Endothelial cell of umbilical vein (primary cell): ENCODE measurements around the gene USHBP1. TPM values are rescaled to one million over a fixed set of nuclear protein-coding genes. Genes with fewer than 3 reads are reported as not detected.

ENCODE experiments used
- BruUV-seq: library from RNA; stranded (reverse); fragments of 400-500 nt; replicated peaks from 2 replicates; lab custom pipeline; 2021; lab: Mats Ljungman, UMichigan
- CTCF ChIA-PET: fragments of 300-600, 350-600 bp; sonication (Branson Sonifier 250); formaldehyde crosslinking; loops from one replicate; lab custom pipeline; 2021; ENCODE audit warnings: antibody characterized with exemption, inconsistent platforms; lab: Charles Lee
- POLR2A ChIA-PET: fragments of 300-600, 350-600 bp; sonication (Branson Sonifier 250); formaldehyde crosslinking; loops from one replicate; lab custom pipeline; 2021; ENCODE audit warnings: antibody characterized with exemption, inconsistent platforms; lab: Charles Lee
- DNase-seq: peaks from one replicate; pipeline ENCODE4 v3.0.0-alpha.2; 2011; ENCODE audit warnings: low read depth, low spot score
- FAIRE-seq: peaks from 2 replicates; lab custom pipeline; 2011; peaks lifted over from hg19 to GRCh38; lab: Jason Lieb, UNC
- H2AFZ ChIP-seq: 2 replicates; pipeline ENCODE4 v1.6.0; 2012; ENCODE audit warnings: low read depth, low read length, control low read depth, inconsistent platforms
- H3K27ac ChIP-seq: 2 replicates; pipeline ENCODE4 v1.5.1; 2011; ENCODE audit warnings: low read depth, mild to moderate bottlenecking, control low read depth, low read length, moderate library complexity; ENCODE audit not compliant: insufficient read depth
- H3K27me3 ChIP-seq, 2 experiments: 2 replicates each; pipeline versions ENCODE4 v1.6.0 to v1.6.1; 2011; ENCODE audit warnings: low read length in 2 of 2, mixed read lengths in 1 of 2; ENCODE audit not compliant: control insufficient read depth in 2 of 2, insufficient read depth in 2 of 2
- H3K36me3 ChIP-seq, 2 experiments: 2 replicates in 1 of 2; 3 replicates in 1 of 2; pipeline ENCODE4 v1.5.1; 2011; ENCODE audit warnings: low read length in 2 of 2, mild to moderate bottlenecking in 1 of 2, moderate library complexity in 1 of 2; ENCODE audit not compliant: control insufficient read depth in 2 of 2, insufficient read depth in 2 of 2; ENCODE audit errors: extremely low read depth in 1 of 2
- H3K4me1 ChIP-seq: 3 replicates; pipeline ENCODE4 v1.5.1; 2011; ENCODE audit warnings: mild to moderate bottlenecking, low read length; ENCODE audit not compliant: control insufficient read depth, insufficient read depth; ENCODE audit errors: extremely low read depth
- H3K4me2 ChIP-seq: 2 replicates; pipeline ENCODE4 v1.6.1; 2011; ENCODE audit warnings: low read length, control low read depth, mixed read lengths; ENCODE audit not compliant: insufficient read depth
- H3K4me3 ChIP-seq, 3 experiments: fragments of 200-600 bp in 1 of 3; sonication (generic), shearing (Covaris generic) in 1 of 3; replicated peaks in 1 of 3; 2 replicates each; pipeline ENCODE4 v1.5.1; 2011 to 2016; ENCODE audit warnings: control low read depth in 3 of 3, low read length in 3 of 3, mild to moderate bottlenecking in 2 of 3, inconsistent platforms in 1 of 3, low read depth in 1 of 3, moderate library complexity in 1 of 3; ENCODE audit not compliant: insufficient read depth in 1 of 3
- H3K79me2 ChIP-seq: 2 replicates; pipeline ENCODE4 v1.6.0; 2012; ENCODE audit warnings: low read length, inconsistent platforms; ENCODE audit not compliant: control insufficient read depth, insufficient read depth
- H3K9ac ChIP-seq: replicated peaks from 2 replicates; pipeline ENCODE3; 2011; ENCODE audit warnings: low read length, control low read depth; ENCODE audit not compliant: insufficient read depth; ENCODE audit errors: extremely low read depth
- H3K9me1 ChIP-seq: replicated peaks from 3 replicates; pipeline ENCODE4 v1.6.0; 2011; ENCODE audit warnings: mild to moderate bottlenecking, low read length; ENCODE audit not compliant: control insufficient read depth, insufficient read depth; ENCODE audit errors: extremely low read depth
- H3K9me3 ChIP-seq: replicated peaks from 2 replicates; pipeline ENCODE4 v1.5.1; 2012; ENCODE audit warnings: low read length, inconsistent platforms; ENCODE audit not compliant: control insufficient read depth, insufficient read depth
- H4K20me1 ChIP-seq: replicated peaks from 2 replicates; pipeline ENCODE3; 2011; ENCODE audit warnings: mild to moderate bottlenecking, low read length; ENCODE audit not compliant: control insufficient read depth, insufficient read depth; ENCODE audit errors: extremely low read depth
- FOS ChIP-seq: IDR thresholded peaks from 2 replicates; pipeline ENCODE4 v1.6.1; 2011; ENCODE audit warnings: mild to moderate bottlenecking, low read length, moderate library complexity, borderline replicate concordance; ENCODE audit not compliant: insufficient read depth
- JUN ChIP-seq: IDR thresholded peaks from 2 replicates; pipeline ENCODE4 v1.6.1; 2011; ENCODE audit warnings: borderline replicate concordance, low read depth; ENCODE audit not compliant: insufficient read length, insufficient read depth
- MYC ChIP-seq: IDR thresholded peaks from one replicate; pipeline ENCODE4 v1.6.1; 2011; ENCODE audit warnings: mild to moderate bottlenecking, low read depth, low read length
- dilution Hi-C: fragments of 300-500 bp; cut with MboI; formaldehyde crosslinking; loops from one replicate; pipeline ENCODE4 v1.15.0; 2019; ENCODE audit warnings: low sequenced_read_pairs; ENCODE audit not compliant: extremely low pct_ligation_motif_present
- intact Hi-C: fragments of 100-400 bp; cut with micrococcal nuclease; formaldehyde crosslinking; loops from one replicate; pipeline ENCODE4 v1.10.0; 2022
- polyA plus RNA-seq, 4 experiments: library from polyadenylated mRNA; depleted of rRNA in 3 of 4; stranded (reverse) in 3 of 4; unstranded in 1 of 4; fragments of >200 nt; gene quantifications; 2 replicates each; pipeline versions ENCODE4 v1.2.1 to v1.2.3, GENCODE V29; 2011 to 2012; ENCODE audit warnings: missing spikeins in 1 of 4
- total RNA-seq: library from RNA; stranded (reverse); gene quantifications from 2 replicates; pipeline ENCODE4 v1.2.3, GENCODE V29; 2021

USHBP1 gene
- total and polyA plus RNA-seq, 2 donors (not counting 3 experiments of a cell fraction or from before 2014, with no cell fraction given), result 14.8 to 20.4 TPM

DNA sequence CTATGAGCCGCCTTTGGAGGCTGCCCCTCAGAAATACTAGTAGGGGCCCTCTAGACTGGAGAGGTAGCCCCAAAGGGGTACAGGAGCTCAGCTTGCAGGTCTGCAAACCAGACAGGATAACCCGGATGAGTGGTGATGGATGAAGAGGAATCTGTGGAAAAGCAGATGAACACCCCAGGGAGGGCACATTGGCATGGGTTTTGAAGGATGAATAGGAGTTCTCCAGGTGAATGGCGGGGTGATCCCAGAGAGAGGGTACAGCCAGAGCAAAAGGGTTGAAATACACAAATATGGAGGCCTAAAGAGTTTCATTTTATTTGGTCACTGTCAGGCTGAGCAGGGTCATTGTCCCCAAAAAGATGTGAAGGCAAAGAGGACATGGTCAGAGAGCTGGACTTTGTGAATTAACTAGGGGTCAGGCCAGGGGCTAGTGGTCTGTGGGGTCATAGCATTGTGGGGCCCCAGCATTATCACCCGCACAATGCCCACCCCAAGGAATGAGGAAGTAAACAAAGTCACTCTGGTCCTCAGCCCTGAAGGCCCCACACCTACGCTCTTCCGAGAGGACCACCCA lies 23.6 kb downstream of the USHBP1 start:
- BruUV-seq, result no TSS peak
- Histone ChIP-seq H3K27me3 (no peaks in the 10 kb centered on the region), H3K4me2 (no peak overlapping the region), H3K4me1 (peaks cover 10% of the 10 kb centered on the region), H3K79me2 (peaks cover 27% of the 10 kb centered on the region), H3K9me3 (no peaks in the 10 kb centered on the region), H3K27ac (no peak overlapping the region), H3K9me1 (no peaks in the 10 kb centered on the region), H3K9ac (no peak overlapping the region), H2AFZ (no peak overlapping the region), H4K20me1 (no peaks in the 10 kb centered on the region), H3K36me3 (peaks cover 0 to 4% of the 10 kb centered on the region in 2 experiments), H3K4me3 (no peak overlapping the region)
- dilution Hi-C loops (no loop called here), intact Hi-C loops (no loop called here)
- POLR2A ChIA-PET, result no interaction called here
- no peak for TF ChIP-seq JUN
- DNase-seq (no peak), FAIRE-seq (no peak)
- CTCF ChIA-PET, result interaction anchor here (0.5 to 1.6 kb wide), 3 partner anchors 8 to 52 kb away, joined by 3 to 6 read pairs (median 4); no protein-coding TSS in a partner anchor

DNA sequence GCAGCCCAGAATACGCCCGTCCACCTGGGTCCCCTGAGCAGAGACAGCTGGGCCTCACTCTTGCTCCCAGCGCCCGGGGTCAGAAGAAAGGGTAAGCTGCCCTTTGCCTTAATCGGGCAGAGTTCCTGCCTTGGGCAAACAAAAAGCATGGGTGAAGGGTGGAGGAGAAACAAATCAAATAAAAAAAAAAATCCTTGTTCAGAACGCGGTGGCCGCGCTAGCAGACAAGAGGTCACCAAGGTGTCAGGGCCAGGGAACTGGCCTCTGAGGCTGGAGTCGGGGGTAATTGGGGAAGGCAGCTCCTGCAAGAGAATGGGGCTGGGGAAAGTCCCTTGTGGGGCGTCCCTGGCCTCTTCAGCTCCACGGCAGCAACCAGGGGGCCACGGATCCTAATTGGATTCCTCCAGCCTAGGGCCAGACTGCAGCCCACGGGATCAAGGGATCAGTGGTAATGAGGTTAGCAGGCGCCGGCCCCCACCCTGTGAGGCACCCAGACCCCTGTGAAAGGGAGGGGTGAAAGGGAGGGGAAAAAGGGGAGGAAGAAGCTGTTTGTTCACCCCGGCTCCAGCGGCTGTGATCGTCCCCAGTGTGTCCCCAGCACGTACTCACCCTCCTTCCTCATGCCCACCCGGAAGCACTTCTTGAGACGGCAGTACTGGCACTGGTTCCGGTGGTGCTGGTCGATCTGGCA lies 24.3 kb downstream of the USHBP1 start:
- TF ChIP-seq FOS, result no peak
- TF ChIP-seq MYC, result no peak
- no peak overlapping the region for H2AFZ ChIP-seq
- H3K27me3 ChIP-seq, result no peaks in the 10 kb centered on the region
- H3K4me2 ChIP-seq, result no peak overlapping the region
- dilution Hi-C loops (no loop called here), intact Hi-C loops (no loop called here)
- no peaks in the 10 kb centered on the region for H3K9me1 ChIP-seq
- H3K9ac ChIP-seq, result no peak overlapping the region
- BruUV-seq, result no TSS peak
- no peak overlapping the region for H3K27ac ChIP-seq
- H3K4me3 ChIP-seq, result no peak overlapping the region
- H3K9me3 ChIP-seq, result no peaks in the 10 kb centered on the region
- FAIRE-seq, result no peak
- ChIA-PET POLR2A (no interaction called here), CTCF (interaction anchor here (0.5 to 1.6 kb wide), 2 partner anchors 16 to 53 kb away, joined by 4 to 6 read pairs; no protein-coding TSS in a partner anchor)
- peaks cover 12% of the 10 kb centered on the region for H3K4me1 ChIP-seq
- peaks cover 0 to 4% of the 10 kb centered on the region in 2 experiments for H3K36me3 ChIP-seq
- H4K20me1 ChIP-seq, result no peaks in the 10 kb centered on the region
- DNase-seq, result no peak
- peaks cover 30% of the 10 kb centered on the region for H3K79me2 ChIP-seq
